ENCODE measurements around the gene VSX1. TPM values are rescaled to one million over a fixed set of nuclear protein-coding genes. Genes with fewer than 3 reads are reported as not detected.

Gene VSX1
- total RNA-seq, 1 experiment from 2014 or later = not detected

DNA sequence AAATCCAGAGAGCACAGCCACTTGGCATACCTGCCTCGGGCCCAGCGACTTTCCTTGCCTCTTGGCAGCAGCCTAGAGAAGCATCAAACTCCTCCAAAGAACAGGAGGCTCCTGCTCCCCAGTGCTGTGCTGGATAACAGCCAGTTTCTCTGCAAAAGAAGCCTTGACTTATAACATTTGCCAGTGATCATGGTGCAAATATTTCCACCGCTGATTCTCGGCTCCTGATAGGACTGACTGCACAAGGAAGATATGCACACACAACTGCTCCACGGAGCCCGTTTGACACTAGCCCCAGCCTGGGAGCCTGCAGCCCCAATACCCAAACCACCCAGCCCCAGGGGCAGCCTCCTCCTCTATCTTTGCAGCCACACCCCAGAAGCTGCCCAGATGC, 41.5 kb downstream of the VSX1 start:
- peak; percentile 31 for DNase-seq (ENCODE audit: low spot score)

DNA sequence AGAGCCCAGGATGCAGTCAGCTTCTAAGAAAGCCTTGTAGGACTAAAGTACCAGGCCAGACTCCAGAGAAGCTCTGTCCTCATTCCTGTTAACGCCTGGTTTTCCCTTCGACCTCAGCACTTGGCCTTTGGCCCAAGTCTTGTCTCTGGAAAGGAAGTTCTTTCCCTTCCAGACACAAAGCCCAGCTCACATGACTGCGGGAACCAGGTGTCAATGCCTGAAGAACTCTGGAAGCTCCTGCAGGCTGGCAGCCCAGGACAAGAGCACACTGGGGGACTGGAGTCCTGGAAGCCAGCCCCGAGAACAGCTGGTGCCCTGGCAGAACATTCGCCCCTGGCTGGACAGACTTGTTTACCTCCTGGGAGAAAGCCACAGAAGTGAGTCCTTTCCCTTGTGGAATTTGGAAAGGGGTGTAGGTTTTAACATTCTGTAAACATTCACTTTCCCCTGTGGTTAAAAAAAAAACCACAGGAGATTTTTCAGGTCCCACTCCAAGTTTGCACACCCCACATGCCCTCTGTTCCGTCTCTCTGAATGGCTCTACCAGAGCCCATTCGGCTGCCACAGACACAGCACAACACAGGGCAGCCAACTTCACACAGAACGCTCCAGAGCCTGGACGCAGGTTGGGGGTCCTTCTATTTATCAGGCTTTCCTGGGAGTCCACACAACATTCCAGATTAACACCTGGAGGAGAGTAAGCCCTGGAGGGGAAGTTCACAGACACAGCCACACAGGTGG, 42.1 kb downstream of the VSX1 start:
- peak; percentile 84 for DNase-seq (ENCODE audit: low spot score)

DNA sequence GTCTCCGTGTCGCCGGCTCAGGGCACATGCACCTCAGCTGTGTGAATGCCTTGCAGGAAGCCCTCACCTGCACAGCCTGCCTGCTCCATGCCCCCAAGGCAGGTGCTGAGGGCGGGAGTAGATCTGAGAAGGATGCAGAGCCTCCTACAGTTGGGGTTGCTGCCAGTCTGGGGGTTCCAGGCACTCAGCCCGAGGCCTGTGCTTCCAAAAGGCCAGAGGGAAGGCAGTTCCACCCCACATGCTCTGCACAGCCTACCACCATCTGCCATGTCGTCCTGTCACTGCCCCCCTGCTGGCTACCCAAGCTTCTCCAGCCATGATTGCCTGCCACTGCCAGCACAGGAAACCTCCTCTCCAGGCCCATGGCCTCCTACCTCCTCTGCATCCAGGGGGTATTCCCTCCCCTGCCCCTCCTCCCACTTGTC, 43.3 kb downstream of the VSX1 start:
- DNase-seq (ENCODE audit: low spot score) = no peak

DNA sequence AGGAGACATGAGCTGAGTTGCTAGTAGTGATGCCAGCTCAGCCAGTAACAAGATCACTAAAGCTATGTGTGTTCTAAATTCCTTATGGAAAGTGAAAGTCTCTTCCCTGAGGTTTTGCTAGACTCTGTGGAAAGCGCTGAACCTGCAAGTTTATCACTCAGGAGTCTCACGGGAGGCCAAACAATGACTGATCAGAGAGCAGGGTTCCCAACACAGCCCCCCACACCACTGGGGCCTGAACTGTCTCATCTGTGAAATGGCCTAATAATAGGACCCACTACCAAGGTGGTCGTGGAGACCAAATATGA, 43.9 kb downstream of the VSX1 start:
- DNase-seq (ENCODE audit: low spot score) = no peak

DNA sequence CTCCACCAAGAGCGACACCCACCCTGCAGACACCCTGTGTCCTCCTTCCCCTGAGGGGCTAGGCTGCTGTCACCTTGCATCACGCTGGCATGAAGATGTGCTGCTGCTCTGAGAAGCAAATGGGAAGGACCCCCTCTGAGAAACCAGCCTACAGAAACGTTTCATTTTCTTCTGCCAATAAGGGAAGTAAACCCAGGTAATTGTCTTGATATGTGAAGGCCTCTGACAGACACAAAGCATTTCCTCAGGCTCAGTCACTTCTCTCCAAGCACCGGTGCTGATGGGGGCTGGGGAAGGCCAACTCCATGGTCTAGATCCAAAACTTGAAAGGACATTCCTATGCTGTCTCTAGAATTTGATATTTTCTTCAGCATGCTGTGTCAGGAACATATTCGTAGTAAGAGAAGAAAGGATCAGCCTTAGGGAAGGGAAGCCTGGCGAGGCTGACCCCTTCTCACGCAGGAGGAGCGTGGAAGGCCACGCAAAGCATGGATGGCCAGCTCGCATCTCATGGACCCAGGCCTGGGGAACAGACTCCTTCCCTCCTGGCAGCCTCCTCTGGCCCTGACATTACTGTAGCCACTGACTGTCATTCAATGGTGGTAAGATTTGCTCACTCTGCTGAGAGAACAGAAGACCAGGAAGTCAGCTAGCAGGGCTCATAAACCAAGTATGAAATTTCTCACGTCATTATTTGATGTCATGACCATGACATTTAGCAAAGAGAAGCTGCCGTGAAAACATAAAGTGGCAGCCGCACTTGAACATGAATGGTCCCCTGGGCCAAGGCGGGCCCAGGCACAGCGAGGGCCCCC, 44.4 kb downstream of the VSX1 start:
- no peak for DNase-seq (ENCODE audit: low spot score)

DNA sequence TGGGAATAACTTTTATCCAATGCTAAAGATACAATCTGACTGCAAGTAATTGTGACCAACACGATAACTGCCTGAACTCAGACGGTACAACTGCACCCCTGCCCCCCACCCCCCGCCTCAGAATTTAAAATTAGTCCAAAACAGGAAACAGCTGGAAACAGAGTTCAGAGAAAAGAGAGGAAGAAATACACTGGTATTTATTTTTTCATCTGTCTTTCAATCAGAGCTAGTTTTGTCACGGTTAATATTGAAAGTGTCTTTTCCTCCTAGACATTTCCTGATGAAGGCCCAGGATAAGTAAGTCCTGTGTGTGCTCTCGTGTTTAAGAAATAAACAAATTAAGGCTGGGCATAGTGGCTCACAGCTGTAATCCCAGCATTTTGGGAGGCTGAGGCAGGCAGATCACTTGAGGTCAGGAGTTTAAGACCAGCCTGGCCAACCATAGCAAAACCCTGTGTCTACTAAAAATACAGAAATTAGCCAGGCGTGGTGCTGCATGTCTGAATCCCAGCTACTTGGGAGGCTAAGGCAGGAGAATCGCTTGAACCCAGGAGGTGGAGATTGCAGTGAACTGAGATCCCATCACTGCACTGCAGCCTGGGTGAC, 45.5 kb downstream of the VSX1 start:
- DNase-seq (ENCODE audit: low spot score) = no peak

DNA sequence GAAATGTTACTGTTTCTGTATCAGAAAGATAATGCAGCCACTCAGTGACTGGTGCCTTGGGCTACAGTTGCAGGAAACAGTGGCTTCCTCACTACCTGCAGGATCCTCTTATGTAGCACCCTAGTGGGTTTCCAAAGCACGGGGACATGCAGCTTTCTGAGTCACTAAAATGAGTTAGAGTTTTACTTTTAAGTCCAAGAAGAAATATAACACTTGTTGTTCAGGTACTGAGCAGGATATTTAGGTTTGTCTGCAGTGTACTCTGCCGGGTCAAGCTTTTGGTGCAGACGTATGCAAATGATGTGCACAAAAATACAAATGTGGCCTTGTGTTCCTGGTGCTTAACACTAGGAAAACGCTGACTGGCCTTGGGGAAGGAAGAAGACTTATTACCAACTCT, 46.0 kb downstream of the VSX1 start:
- DNase-seq (ENCODE audit: low spot score) = no peak

DNA sequence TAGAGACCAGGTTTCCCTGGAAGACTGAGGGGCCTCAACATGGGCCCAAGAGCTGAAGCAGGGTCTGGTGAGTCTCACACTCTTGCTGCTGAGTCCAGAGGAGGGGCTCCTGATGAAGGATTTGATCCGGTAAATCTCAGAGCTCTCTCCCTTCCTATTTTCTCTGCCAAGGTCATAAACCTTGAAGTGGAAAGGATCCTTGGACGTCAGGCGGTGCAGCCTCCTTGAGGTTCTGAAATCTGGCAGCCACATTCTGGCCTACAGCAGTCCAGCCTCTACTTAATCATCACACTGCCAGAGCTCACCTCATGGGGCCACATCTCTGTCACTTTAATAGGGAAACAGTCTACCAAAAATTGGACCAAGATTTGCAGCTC, 48.0 kb downstream of the VSX1 start:
- DNase-seq (ENCODE audit: low spot score) = no peak

DNA sequence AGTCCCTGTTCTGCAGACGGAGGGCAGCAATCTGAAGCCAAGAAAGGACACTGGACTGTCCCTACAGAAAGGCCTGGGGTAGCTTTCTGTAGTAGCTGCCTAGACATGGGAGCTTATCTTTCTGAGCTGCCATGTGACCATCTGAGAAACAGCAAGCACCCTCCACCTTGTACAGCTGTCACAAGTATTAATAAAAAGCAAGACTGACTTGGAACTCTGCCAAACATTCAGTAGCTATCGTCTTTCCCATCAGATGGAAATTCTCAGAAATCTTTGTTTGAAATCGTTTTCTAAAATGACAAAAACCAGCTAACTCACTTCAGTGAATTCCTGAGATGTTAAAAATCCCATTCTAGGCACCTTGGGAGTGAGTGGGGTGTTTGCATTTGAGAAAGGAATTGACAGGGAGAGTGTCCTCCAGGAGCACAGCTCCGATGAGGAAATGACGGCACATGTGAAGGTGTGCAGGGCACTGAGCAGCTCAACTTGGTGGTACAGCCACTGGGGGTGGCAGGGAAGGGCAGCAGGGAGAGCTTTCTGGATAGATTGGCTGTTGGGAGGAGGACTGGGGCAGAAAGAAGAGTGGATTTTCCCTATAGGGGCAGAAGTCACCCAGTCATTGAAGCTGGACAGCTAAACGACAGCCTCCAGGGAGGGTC, 48.5 kb downstream of the VSX1 start:
- DNase-seq (ENCODE audit: low spot score) = no peak

DNA sequence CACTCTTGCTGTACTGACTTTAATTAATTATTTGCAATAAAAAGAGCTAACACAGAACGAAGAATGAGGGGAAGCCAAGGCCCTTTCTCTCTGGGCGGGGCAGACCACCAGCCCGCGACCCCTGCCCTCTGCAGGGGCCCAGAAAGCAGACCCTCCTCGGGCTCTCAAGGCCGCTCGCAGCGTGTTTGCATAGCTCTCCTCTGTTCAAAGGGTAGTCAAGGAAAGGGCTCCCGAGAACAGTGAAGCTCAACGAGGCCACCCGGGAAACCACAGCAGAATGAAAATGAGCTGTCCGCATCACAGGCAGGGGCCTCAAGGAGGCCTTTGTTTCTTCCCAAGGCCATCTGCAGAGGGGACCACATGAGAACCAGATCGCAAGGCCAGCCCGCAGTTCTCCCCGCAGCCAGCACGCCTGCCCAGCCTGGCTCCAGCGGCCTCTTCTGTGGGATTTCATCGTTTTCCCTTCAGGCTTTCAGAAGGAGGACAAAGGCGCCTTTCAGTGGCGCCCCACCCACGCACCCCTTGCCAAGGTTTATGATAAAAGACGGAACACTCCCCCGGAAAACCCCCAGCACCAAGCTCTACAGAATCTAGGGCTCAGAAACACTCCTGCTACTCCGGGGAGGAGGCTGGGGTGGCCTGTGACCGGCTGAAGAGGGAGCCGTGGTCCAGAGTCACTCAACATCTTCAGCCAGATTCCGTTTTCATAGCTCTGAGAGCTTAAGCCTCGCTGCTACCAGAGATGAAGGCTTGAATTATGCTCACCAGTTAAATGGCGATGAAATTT, 49.3 kb downstream of the VSX1 start:
- no peak for DNase-seq (ENCODE audit: low spot score)

DNA sequence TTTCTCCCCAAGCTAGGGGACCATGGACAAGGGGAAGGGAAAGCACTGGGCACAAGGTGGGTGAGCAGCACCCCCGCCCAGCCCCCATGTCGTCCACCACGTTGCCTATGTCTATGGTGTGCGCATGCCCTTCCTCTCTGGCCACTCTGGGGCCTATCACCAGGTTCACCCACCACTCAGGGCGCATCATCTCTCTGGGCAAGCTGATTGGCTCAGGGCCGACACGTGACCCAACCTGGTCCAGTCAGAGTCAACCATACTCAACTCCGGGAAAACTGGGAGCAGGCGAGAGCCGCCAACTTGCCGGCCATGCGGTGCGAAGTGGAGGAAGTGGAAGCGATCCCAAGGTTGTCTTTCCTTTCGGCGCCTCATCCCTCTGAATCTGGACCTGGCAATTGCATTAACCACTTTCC, 49.9 kb downstream of the VSX1 start:
- DNase-seq (ENCODE audit: low spot score) = no peak

DNA sequence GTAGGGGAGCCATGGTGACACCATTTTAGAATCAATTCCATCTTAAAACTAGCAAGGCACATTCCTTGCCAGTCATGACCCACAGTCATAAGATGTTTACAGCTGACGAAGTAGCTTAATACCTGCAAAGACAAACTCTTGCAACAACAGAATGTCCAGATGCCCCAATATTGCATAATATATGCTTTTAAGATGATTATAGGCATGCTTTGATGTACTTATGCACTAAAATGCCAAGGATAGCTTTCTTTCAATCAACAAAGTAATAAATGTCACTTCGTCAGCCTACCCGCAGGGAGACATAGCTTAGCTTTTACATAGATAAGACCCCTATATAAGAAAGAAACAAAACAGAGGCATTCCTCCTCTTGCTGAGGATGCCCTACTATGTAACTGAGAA, 50.7 kb downstream of the VSX1 start:
- no peak for DNase-seq (ENCODE audit: low spot score)

DNA sequence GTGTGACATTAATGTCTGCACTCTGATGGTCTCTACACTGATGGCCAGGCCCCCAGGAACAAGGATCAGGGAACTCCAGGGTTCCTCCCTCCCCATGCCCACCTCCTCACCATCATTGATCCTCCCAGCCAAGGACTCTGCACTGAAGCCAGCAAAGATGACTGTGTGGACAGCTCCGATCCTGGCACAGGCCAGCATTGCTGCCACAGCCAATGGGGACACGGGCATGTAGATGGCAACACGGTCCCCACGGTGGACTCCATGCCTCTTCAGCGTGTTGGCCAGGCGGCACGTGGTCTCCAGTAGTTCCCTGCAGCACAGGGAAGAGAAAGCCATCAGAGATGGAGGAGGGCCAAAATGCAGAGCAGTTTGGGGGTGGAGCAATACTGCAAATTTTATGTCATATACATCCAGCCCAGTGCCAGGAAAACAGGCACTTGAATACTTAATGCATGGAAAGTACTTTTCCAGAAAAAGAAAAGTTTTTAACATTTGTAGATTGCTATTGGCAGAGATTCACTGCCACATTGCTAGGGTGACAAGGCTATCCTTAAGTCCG, 51.2 kb downstream of the VSX1 start:
- no peak for DNase-seq (ENCODE audit: low spot score)

DNA sequence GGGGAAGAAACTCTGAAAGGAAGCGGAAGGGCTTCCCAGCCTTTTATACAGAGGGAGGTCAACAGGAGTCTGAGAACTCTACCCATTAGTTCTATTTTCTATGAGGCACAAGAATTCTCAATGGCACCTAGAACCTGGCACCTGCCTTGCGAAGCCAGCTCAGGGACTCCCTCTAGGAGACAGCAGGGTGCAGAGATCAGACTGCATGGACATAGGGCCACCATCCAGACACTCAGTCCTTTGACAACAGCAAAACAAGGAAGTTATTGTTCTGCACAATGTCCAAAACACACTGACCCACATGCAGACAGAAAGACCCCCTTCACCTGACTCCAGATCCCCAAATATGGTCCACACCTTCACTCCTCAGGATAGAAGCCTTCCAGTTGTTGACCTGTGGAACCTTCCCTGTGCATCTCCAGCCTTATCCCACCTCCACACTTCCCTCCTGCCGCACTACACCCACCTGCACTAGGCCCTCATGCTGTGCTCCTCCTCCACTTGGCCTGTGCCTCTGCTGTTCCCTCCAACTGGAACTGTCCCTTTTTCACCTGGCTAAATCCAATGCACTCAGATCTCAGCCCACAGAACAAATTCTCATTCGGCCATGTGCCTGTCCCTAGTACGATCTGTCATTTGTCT, 51.8 kb downstream of the VSX1 start:
- no peak for DNase-seq (ENCODE audit: low spot score)

DNA sequence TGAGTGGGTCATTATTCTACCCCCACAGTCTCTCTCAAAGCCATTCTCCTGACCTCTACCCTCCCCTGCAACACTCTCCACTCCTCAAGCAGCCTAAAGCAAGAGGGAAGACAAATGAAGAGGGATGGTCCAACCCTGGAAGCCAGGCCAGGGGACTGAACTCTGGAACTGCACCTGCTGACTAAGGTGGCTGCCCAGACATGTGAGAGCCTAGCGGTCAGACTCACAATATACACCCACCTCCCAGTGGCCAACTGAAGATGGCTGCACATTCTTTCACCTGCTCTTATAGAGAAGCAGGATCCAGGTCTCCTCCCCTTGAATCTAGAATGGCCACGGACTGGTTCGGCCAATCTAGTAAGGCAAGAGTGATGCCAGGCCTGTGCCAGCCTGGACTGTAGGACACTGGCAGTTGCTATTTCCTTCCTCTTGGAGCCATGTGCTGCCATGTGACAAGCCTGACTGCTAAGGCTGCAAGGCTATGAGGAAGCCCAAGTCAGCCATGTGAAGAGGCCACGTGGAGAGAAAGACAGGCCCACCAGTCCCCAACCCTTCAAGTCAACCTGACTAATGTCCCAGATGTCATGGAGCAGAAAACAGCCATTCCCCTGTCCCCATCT, 55.8 kb downstream of the VSX1 start:
- DNase-seq (ENCODE audit: low spot score) = no peak

Other genes with a start within 250 kb of the VSX1 start
- gene CST7, start 132.9 kb downstream of the VSX1 start, total RNA-seq (2014; rRNA removed; shearing (Covaris generic)) = 0.94 and 1.1 TPM in 2 replicates
- 110 and 115 TPM in 2 replicates for gene APMAP, start 89.4 kb downstream of the VSX1 start, total RNA-seq (2014; rRNA removed; shearing (Covaris generic))
- gene ACSS1, start 24.0 kb downstream of the VSX1 start, total RNA-seq (2014; rRNA removed; shearing (Covaris generic)) = 0.10 and 0.21 TPM in 2 replicates
- gene ENTPD6, start 113.6 kb upstream of the VSX1 start, total RNA-seq (2014; rRNA removed; shearing (Covaris generic)) = 21.4 and 22.3 TPM in 2 replicates
- gene PYGB, start 165.9 kb upstream of the VSX1 start, total RNA-seq (2014; rRNA removed; shearing (Covaris generic)) = 39.4 and 41.1 TPM in 2 replicates

Measured in H4 (cell line).